ENCODE results near the gene ARHGAP32. TPM values are rescaled to one million over a fixed set of nuclear protein-coding genes. Genes with fewer than 3 reads are reported as not detected.

ARHGAP32 gene
- total RNA-seq, 1 experiment from 2014 or later, result not detected

DNA sequence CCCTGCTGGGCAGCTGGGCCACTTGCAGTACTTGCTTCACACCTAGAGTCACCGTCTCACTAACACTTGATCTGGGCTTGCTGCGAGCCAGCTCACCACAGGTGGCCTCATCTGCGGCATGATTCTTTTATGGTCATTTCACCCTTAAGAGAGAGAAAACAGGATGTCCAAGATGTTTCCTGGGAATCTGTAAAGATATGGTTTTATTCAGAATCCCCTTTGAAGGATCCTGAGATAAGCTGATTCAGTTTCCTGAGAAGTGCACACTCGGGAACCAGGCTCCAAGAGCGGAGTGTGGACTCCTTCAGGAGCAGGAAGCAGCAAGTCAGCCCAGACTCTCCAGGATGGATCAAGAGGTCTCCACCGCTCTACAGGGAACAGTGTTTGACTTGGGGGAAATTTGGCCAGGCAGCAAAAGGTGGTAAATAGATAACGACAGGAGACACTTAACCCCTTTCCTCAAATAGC, 227.6 kb downstream of the ARHGAP32 start:
- Histone ChIP-seq H2AFZ (ENCODE audit: low read length) (no peak overlapping the region), H3K27ac (ENCODE audit: low read length) (no peak overlapping the region), H3K4me2 (ENCODE audit: low read depth, low read length, poor library complexity, severe bottlenecking) (no peak overlapping the region), H3K9ac (ENCODE audit: low read length) (no peak overlapping the region), H4K20me1 (ENCODE audit: insufficient read depth, low read depth, low read length) (no peaks in the 10 kb centered on the region), H3K4me1 (ENCODE audit: low read length) (no peaks in the 10 kb centered on the region), H3K36me3 (ENCODE audit: insufficient read depth, low read length) (no peaks in the 10 kb centered on the region), H3K4me3 (ENCODE audit: low read length) (no peak overlapping the region), H3K27me3 (ENCODE audit: low read length) (no peaks in the 10 kb centered on the region), H3K79me2 (ENCODE audit: low read length) (no peaks in the 10 kb centered on the region), H3K9me3 (ENCODE audit: low read length) (no peaks in the 10 kb centered on the region), H3K9me2 (replicated peaks; ENCODE audit: insufficient read depth, low read length) (no peaks in the 10 kb centered on the region)
- no peak for DNase-seq

DNA sequence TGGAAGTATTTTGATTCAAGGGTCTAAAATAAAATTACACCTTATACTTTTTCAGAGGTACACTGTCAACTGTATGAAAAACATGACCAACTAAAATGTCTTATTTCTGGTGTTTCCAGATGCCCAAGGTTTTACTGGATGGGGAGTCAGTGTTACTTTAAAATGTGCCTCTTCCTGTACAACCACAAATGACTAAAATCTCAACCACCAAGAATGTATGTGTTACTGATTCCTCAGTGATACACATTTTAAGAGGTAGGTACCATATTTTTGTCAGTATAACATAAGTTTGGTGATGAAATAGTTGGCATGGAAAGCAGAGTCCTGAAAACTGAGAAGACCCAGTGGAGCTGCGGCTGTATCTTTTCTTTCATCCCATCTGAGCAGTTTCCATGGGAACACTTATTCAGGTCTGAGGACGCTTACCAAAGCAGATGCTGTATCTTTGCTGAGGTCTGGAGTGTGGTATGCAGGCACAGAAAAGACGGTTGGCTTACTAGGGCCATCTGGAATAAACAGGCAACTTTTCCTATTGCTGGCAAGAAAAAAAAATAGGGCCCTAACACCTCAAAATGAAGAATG, 228.3 kb downstream of the ARHGAP32 start:
- Histone ChIP-seq H3K9me2 (replicated peaks; ENCODE audit: insufficient read depth, low read length) (no peaks in the 10 kb centered on the region), H3K27ac (ENCODE audit: low read length) (no peak overlapping the region), H3K27me3 (ENCODE audit: low read length) (no peaks in the 10 kb centered on the region), H3K4me2 (ENCODE audit: low read depth, low read length, poor library complexity, severe bottlenecking) (no peak overlapping the region), H3K9me3 (ENCODE audit: low read length) (no peaks in the 10 kb centered on the region), H3K79me2 (ENCODE audit: low read length) (no peaks in the 10 kb centered on the region), H2AFZ (ENCODE audit: low read length) (no peak overlapping the region), H3K4me3 (ENCODE audit: low read length) (no peak overlapping the region), H3K36me3 (ENCODE audit: insufficient read depth, low read length) (no peaks in the 10 kb centered on the region), H3K9ac (ENCODE audit: low read length) (no peak overlapping the region), H3K4me1 (ENCODE audit: low read length) (no peaks in the 10 kb centered on the region), H4K20me1 (ENCODE audit: insufficient read depth, low read depth, low read length) (no peaks in the 10 kb centered on the region)
- DNase-seq, result no peak

DNA sequence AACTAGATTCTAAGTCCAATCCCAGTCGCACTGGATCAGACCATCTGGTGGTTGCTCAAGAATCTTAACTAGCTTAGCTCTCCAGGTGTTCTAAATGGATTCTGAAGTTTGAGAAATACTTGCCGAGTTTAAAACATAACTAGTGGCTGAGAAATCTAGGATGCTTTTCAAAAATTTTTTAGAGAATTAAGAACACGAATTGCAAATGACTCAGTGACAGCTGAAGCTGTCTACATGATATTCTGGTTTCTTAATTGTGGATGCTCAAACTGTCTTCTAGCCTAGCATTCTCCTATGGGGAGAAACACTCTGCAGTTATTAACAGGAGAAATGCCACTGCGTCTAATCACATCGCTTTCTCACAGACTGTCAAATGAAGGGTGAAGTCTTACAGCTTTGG, 229.2 kb downstream of the ARHGAP32 start:
- Histone ChIP-seq H3K27me3 (ENCODE audit: low read length) (no peaks in the 10 kb centered on the region), H3K4me2 (ENCODE audit: low read depth, low read length, poor library complexity, severe bottlenecking) (no peak overlapping the region), H3K4me1 (ENCODE audit: low read length) (no peaks in the 10 kb centered on the region), H3K9ac (ENCODE audit: low read length) (no peak overlapping the region), H3K27ac (ENCODE audit: low read length) (no peak overlapping the region), H3K9me3 (ENCODE audit: low read length) (no peaks in the 10 kb centered on the region), H3K4me3 (ENCODE audit: low read length) (no peak overlapping the region), H4K20me1 (ENCODE audit: insufficient read depth, low read depth, low read length) (no peaks in the 10 kb centered on the region), H2AFZ (ENCODE audit: low read length) (no peak overlapping the region), H3K36me3 (ENCODE audit: insufficient read depth, low read length) (no peaks in the 10 kb centered on the region), H3K79me2 (ENCODE audit: low read length) (no peaks in the 10 kb centered on the region), H3K9me2 (replicated peaks; ENCODE audit: insufficient read depth, low read length) (no peaks in the 10 kb centered on the region)
- DNase-seq, result no peak

DNA sequence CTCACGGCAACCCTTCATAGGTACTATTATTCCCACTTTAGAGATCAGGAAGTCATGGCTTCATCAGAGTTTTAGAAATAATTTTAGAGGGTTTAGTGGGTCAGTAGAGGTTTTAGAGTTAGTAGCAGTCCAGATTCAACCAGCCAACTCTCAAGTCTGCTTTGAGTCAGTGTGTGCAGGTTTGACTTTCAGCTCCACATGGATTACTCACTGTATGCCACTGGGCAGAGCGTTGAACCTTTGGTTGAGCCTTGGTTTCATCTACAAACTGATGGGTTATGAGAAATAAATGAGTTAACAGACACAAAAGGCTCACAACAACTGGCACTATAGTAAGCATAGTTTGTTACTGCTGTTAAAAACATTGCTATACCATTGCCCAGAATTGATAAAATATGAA, 230.5 kb downstream of the ARHGAP32 start:
- no peaks in the 10 kb centered on the region for H3K9me2 ChIP-seq (replicated peaks; ENCODE audit: insufficient read depth, low read length)
- H3K4me3 ChIP-seq (ENCODE audit: low read length), result no peak overlapping the region
- H3K79me2 ChIP-seq (ENCODE audit: low read length), result no peaks in the 10 kb centered on the region
- H3K27ac ChIP-seq (ENCODE audit: low read length), result no peak overlapping the region
- H3K9me3 ChIP-seq (ENCODE audit: low read length), result no peaks in the 10 kb centered on the region
- H3K27me3 ChIP-seq (ENCODE audit: low read length), result no peaks in the 10 kb centered on the region
- no peaks in the 10 kb centered on the region for H4K20me1 ChIP-seq (ENCODE audit: insufficient read depth, low read depth, low read length)
- H3K4me1 ChIP-seq (ENCODE audit: low read length), result no peaks in the 10 kb centered on the region
- no peak for DNase-seq
- H3K4me2 ChIP-seq (ENCODE audit: low read depth, low read length, poor library complexity, severe bottlenecking), result no peak overlapping the region
- H3K9ac ChIP-seq (ENCODE audit: low read length), result no peak overlapping the region
- H3K36me3 ChIP-seq (ENCODE audit: insufficient read depth, low read length), result no peaks in the 10 kb centered on the region
- no peak overlapping the region for H2AFZ ChIP-seq (ENCODE audit: low read length)

DNA sequence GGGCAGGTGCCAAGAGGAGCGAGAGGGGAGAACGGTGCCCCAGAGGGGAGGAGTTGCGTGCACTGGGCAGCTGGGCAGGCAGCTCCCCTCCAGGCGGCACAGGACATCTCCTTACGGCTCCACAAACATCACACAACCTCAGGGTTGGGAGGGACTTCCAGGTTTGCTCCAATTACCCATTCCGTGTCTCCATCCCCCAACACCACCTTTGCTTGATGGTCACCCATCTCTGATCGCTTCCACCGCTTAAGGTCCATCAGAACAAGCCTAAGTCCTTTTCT, 235.0 kb downstream of the ARHGAP32 start:
- no peaks in the 10 kb centered on the region for H3K36me3 ChIP-seq (ENCODE audit: insufficient read depth, low read length)
- H3K4me3 ChIP-seq (ENCODE audit: low read length), result no peak overlapping the region
- H3K9me2 ChIP-seq (replicated peaks; ENCODE audit: insufficient read depth, low read length), result no peaks in the 10 kb centered on the region
- no peak overlapping the region for H3K9ac ChIP-seq (ENCODE audit: low read length)
- H3K4me2 ChIP-seq (ENCODE audit: low read depth, low read length, poor library complexity, severe bottlenecking), result no peak overlapping the region
- no peaks in the 10 kb centered on the region for H3K79me2 ChIP-seq (ENCODE audit: low read length)
- no peak for DNase-seq
- no peaks in the 10 kb centered on the region for H4K20me1 ChIP-seq (ENCODE audit: insufficient read depth, low read depth, low read length)
- H3K4me1 ChIP-seq (ENCODE audit: low read length), result no peaks in the 10 kb centered on the region
- H3K27ac ChIP-seq (ENCODE audit: low read length), result no peak overlapping the region
- no peak overlapping the region for H2AFZ ChIP-seq (ENCODE audit: low read length)
- H3K9me3 ChIP-seq (ENCODE audit: low read length), result no peaks in the 10 kb centered on the region
- no peaks in the 10 kb centered on the region for H3K27me3 ChIP-seq (ENCODE audit: low read length)

DNA sequence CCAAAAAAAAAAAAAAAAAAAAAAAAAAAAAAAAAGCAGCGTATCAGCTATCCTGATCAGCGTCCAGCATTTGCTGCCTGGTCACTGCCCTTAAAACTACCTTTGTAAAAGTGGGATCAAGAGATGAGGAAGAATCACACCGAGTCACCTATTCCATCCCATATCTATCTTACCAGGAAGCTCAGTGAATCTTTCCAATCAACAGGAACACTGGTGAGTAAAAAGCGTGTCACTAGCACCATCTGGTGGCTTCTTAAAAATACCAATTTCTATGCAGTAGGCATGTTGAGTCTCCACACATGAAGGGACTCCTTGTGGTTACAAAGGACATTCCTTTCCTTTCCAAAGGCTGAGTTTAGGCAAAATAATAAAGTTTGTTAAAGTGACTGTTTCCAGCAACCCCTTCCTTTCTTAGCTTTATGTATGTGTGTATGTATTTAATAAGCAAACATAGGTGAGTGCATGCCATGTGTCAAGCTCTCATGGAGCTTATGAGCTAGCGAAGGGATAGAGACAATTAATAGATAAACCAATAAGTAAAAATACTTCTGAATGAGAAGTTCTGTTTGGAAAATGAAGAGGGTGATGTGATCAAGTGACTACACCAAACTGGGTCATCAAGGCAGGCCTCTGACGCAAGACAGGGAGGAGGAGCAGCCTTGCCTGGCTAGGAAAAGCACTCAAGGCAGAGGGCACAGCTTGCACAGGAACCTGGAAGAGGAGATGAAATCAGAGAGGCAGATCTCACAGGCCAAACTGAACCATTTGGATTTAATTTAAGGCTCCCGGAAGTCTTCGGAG, 235.5 kb downstream of the ARHGAP32 start:
- DNase-seq, result peak; percentile 56
- no peaks in the 10 kb centered on the region for H3K36me3 ChIP-seq (ENCODE audit: insufficient read depth, low read length)
- H3K9ac ChIP-seq (ENCODE audit: low read length), result no peak overlapping the region
- no peaks in the 10 kb centered on the region for H3K9me3 ChIP-seq (ENCODE audit: low read length)
- no peaks in the 10 kb centered on the region for H4K20me1 ChIP-seq (ENCODE audit: insufficient read depth, low read depth, low read length)
- no peak overlapping the region for H3K27ac ChIP-seq (ENCODE audit: low read length)
- H3K4me3 ChIP-seq (ENCODE audit: low read length), result no peak overlapping the region
- H3K4me2 ChIP-seq (ENCODE audit: low read depth, low read length, poor library complexity, severe bottlenecking), result no peak overlapping the region
- no peak overlapping the region for H2AFZ ChIP-seq (ENCODE audit: low read length)
- H3K79me2 ChIP-seq (ENCODE audit: low read length), result no peaks in the 10 kb centered on the region
- no peaks in the 10 kb centered on the region for H3K27me3 ChIP-seq (ENCODE audit: low read length)
- no peaks in the 10 kb centered on the region for H3K9me2 ChIP-seq (replicated peaks; ENCODE audit: insufficient read depth, low read length)
- H3K4me1 ChIP-seq (ENCODE audit: low read length), result no peaks in the 10 kb centered on the region

DNA sequence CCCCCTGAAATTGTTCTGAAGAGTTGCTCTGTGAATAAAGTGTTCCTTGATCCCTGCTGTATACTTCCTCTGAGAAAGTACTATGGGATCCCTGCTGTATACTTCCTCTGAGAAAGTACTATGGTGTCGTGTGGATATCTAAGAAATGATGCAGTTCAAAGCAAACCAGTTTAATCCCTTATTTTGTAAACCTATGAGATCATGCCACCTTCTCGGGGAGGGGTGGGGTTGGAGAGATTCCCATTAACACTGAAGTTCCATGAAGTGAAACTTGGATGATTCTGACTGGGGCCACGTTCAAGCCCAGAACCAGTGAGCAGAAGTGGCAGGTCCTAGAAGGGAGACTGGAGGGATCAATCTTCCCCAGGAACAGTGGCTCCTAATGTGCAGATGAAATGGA, 236.5 kb downstream of the ARHGAP32 start:
- Histone ChIP-seq H3K9ac (ENCODE audit: low read length) (no peak overlapping the region), H3K4me1 (ENCODE audit: low read length) (no peaks in the 10 kb centered on the region)

DNA sequence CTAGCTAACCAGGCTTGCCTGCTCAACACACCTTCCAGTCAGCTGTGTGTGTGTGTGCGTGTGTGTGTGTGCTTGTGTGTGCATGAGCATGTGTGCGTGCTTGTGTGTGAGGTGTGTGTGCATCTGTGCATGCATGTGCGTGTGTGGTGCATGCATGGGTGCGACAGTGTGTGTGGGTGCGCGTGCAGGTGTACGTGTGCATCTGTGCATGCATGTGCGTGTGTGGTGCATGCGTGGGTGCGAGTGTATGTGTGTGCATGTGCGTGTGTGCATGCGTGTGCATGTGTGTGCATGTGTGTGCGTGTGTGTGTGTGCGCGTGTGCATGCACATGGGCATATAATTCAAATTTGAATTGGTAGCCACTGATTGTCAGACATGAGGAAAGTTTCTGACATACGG, 239.0 kb downstream of the ARHGAP32 start:
- Histone ChIP-seq H3K9ac (ENCODE audit: low read length) (no peak overlapping the region), H3K27ac (ENCODE audit: low read length) (no peak overlapping the region)
- DNase-seq, result no peak

More for the DNA sequence above, 236.5 kb downstream of the ARHGAP32 start:
- H4K20me1 ChIP-seq (ENCODE audit: insufficient read depth, low read depth, low read length), result no peaks in the 10 kb centered on the region
- no peak overlapping the region for H3K4me2 ChIP-seq (ENCODE audit: low read depth, low read length, poor library complexity, severe bottlenecking)
- H3K27me3 ChIP-seq (ENCODE audit: low read length), result no peaks in the 10 kb centered on the region
- DNase-seq, result no peak
- H3K9me3 ChIP-seq (ENCODE audit: low read length), result no peaks in the 10 kb centered on the region
- no peaks in the 10 kb centered on the region for H3K36me3 ChIP-seq (ENCODE audit: insufficient read depth, low read length)
- H3K79me2 ChIP-seq (ENCODE audit: low read length), result no peaks in the 10 kb centered on the region
- no peak overlapping the region for H3K27ac ChIP-seq (ENCODE audit: low read length)
- H2AFZ ChIP-seq (ENCODE audit: low read length), result no peak overlapping the region
- no peaks in the 10 kb centered on the region for H3K9me2 ChIP-seq (replicated peaks; ENCODE audit: insufficient read depth, low read length)
- no peak overlapping the region for H3K4me3 ChIP-seq (ENCODE audit: low read length)

More for the DNA sequence above, 239.0 kb downstream of the ARHGAP32 start:
- Histone ChIP-seq H3K79me2 (ENCODE audit: low read length) (no peaks in the 10 kb centered on the region), H4K20me1 (ENCODE audit: insufficient read depth, low read depth, low read length) (no peaks in the 10 kb centered on the region), H3K9me2 (replicated peaks; ENCODE audit: insufficient read depth, low read length) (no peaks in the 10 kb centered on the region), H3K36me3 (ENCODE audit: insufficient read depth, low read length) (no peaks in the 10 kb centered on the region), H2AFZ (ENCODE audit: low read length) (no peak overlapping the region), H3K4me3 (ENCODE audit: low read length) (no peak overlapping the region), H3K4me2 (ENCODE audit: low read depth, low read length, poor library complexity, severe bottlenecking) (no peak overlapping the region), H3K9me3 (ENCODE audit: low read length) (no peaks in the 10 kb centered on the region), H3K4me1 (ENCODE audit: low read length) (no peaks in the 10 kb centered on the region), H3K27me3 (ENCODE audit: low read length) (no peaks in the 10 kb centered on the region)

All from Karpas-422 (cell line).